ENCODE measurements around the gene CD274. TPM values are rescaled to one million over a fixed set of nuclear protein-coding genes. Genes with fewer than 3 reads are reported as not detected.
"Not testable (repeated sequence)": the region's sequence is repeated elsewhere in the genome, so short reads cannot be mapped to it uniquely, and the experiment has no call there.

Gene CD274
- total and polyA plus RNA-seq, 2 donors (not counting 3 experiments of a cell fraction or from before 2014, with no cell fraction given): 25.4 to 26.8 TPM

DNA sequence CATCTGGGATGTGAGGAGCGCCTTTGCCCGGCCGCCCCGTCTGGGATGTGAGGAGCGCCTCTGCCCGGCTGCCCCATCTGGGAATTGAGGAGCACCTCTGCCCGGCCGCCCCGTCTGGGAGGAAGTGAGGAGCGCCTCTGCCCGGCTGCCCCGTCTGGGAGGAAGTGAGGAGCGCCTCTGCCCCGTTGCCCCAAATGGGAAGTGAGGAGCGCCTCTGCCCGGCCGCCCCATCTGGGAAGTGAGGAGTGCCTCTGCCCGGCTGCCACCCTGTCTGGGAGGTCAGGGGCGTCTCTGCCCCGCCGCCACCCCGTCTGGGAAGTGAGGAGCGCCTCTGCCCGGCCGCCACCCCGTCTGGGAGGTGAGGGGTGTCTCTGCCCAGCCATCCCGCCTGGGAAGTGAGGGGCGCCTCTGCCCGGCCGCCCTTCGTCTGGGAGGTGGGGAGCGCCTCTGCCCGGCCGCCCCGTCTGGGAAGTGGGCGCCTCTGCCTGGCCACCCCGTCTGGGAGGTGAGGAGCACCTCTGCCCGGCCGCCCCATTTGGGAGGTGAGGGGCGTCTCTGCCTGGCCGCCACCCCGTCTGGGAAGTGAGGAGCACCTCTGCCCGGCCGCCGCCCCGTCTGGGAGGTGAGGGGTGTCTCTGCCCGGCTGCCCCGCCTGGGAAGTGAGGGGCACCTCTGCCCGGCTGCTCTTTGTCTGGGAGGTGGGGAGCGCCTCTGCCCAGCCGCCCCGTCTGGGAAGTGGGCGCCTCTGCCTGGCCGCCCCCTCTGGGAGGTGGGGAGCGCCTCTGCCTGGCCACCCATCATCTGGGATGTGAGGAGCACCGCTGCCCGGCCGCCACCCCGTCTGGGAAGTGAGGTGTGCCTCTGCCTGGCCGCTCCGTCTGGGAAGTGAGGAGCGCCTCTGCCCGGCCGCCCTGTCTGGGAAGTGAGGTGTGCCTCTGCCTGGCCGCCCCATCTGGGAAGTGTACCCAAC lies 16.2 kb upstream of the CD274 start:
- H3K4me3 ChIP-seq (replicated peaks in 1 of 3; ENCODE audit: insufficient read depth in 1 of 3, low read depth in 1 of 3, low read length in 3 of 3); H3K27me3 ChIP-seq (ENCODE audit: control insufficient read depth in 2 of 2, insufficient read depth in 2 of 2, low read length in 2 of 2); H3K4me2 ChIP-seq (ENCODE audit: insufficient read depth, low read length); H4K20me1 ChIP-seq (replicated peaks; ENCODE audit: control insufficient read depth, extremely low read depth, insufficient read depth, low read length); H3K9me1 ChIP-seq (replicated peaks; ENCODE audit: control insufficient read depth, extremely low read depth, insufficient read depth, low read length); H3K9me3 ChIP-seq (replicated peaks; ENCODE audit: control insufficient read depth, insufficient read depth, low read length); POLR2A ChIA-PET; intact Hi-C loops (cut with micrococcal nuclease); H3K79me2 ChIP-seq (ENCODE audit: control insufficient read depth, insufficient read depth, low read length); CTCF ChIA-PET; BruUV-seq (replicated peaks); FAIRE-seq; H3K27ac ChIP-seq (ENCODE audit: insufficient read depth, low read depth, low read length); H3K36me3 ChIP-seq (ENCODE audit: control insufficient read depth in 2 of 2, extremely low read depth in 1 of 2, insufficient read depth in 2 of 2, low read length in 2 of 2); DNase-seq (ENCODE audit: low read depth, low spot score); H2AFZ ChIP-seq (ENCODE audit: low read depth, low read length); H3K9ac ChIP-seq (replicated peaks; ENCODE audit: extremely low read depth, insufficient read depth, low read length): not testable (repeated sequence)
- dilution Hi-C loops (cut with MboI; ENCODE audit: extremely low pct_ligation_motif_present, low sequenced_read_pairs): loop anchor here (25.0 kb wide), 1 partner anchor 247 kb away; the partner anchor contains the start of gene INSL6
- peaks cover 25% of the 10 kb centered on the region for H3K4me1 ChIP-seq (ENCODE audit: control insufficient read depth, extremely low read depth, insufficient read depth, low read length)

DNA sequence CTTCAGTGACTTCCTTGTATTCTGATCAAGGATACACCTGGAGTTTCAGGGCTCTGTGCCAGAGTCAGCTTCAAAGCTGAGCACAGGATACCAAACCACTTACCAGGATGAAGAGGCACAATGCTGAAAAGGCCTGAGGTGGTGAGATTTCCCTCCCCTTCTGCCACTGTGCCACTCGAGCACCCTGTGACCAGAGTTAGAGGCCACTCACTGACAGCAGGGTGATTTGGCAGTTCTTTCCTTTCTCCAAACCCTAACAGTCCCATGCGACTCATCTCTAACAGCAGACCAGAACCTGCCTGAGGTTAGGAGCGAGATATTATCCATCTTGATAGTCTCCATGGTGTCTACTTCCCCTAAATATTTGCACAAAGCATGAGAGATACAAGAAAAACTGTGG lies 14.4 kb upstream of the CD274 start:
- Histone ChIP-seq H3K9me1 (replicated peaks; ENCODE audit: control insufficient read depth, extremely low read depth, insufficient read depth, low read length) (no peaks in the 10 kb centered on the region), H3K9ac (replicated peaks; ENCODE audit: extremely low read depth, insufficient read depth, low read length) (no peak overlapping the region), H3K4me2 (ENCODE audit: insufficient read depth, low read length) (no peak overlapping the region), H3K4me1 (ENCODE audit: control insufficient read depth, extremely low read depth, insufficient read depth, low read length) (peaks cover 26% of the 10 kb centered on the region), H3K79me2 (ENCODE audit: control insufficient read depth, insufficient read depth, low read length) (no peaks in the 10 kb centered on the region), H3K4me3 (replicated peaks in 1 of 3; ENCODE audit: insufficient read depth in 1 of 3, low read depth in 1 of 3, low read length in 3 of 3) (no peak overlapping the region), H3K27ac (ENCODE audit: insufficient read depth, low read depth, low read length) (no peak overlapping the region), H3K36me3 (ENCODE audit: control insufficient read depth in 2 of 2, extremely low read depth in 1 of 2, insufficient read depth in 2 of 2, low read length in 2 of 2) (no peaks in the 10 kb centered on the region), H4K20me1 (replicated peaks; ENCODE audit: control insufficient read depth, extremely low read depth, insufficient read depth, low read length) (no peaks in the 10 kb centered on the region), H2AFZ (ENCODE audit: low read depth, low read length) (no peak overlapping the region), H3K9me3 (replicated peaks; ENCODE audit: control insufficient read depth, insufficient read depth, low read length) (no peaks in the 10 kb centered on the region), H3K27me3 (ENCODE audit: control insufficient read depth in 2 of 2, insufficient read depth in 2 of 2, low read length in 2 of 2) (no peaks in the 10 kb centered on the region)
- CTCF ChIA-PET: interaction anchor here (1.0 to 1.9 kb wide), 4 partner anchors 10 to 673 kb away, joined by 3 to 6 read pairs (median 4); partner anchors contain the start of gene CD274
- POLR2A ChIA-PET: no interaction called here
- FAIRE-seq: peak; percentile 67
- dilution Hi-C loops (cut with MboI; ENCODE audit: extremely low pct_ligation_motif_present, low sequenced_read_pairs): loop anchor here (25.0 kb wide), 1 partner anchor 249 kb away; the partner anchor contains the start of gene INSL6
- no TSS peak for BruUV-seq (replicated peaks)
- intact Hi-C loops (cut with micrococcal nuclease): no loop called here
- no peak for TF ChIP-seq POLR2AphosphoS5 (IDR thresholded peaks at IDR 0.05; ENCODE audit: insufficient read depth, low read depth, low read length)
- TF ChIP-seq POLR2A (IDR thresholded peaks at IDR 0.05; ENCODE audit: low read depth, low read length): no peak
- TF ChIP-seq, protein P1, sequence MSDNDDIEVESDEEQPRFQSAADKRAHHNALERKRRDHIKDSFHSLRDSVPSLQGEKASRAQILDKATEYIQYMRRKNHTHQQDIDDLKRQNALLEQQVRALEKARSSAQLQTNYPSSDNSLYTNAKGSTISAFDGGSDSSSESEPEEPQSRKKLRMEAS (IDR thresholded peaks at IDR 0.05; ENCODE audit: insufficient read depth, insufficient read length): no peak
- no peak for TF ChIP-seq MYC (IDR thresholded peaks at IDR 0.05; ENCODE audit: low read depth, low read length)
- DNase-seq (ENCODE audit: low read depth, low spot score): no peak

All from endothelial cell of umbilical vein (primary cell).